ENCODE results near the gene MMP24OS.

DNA sequence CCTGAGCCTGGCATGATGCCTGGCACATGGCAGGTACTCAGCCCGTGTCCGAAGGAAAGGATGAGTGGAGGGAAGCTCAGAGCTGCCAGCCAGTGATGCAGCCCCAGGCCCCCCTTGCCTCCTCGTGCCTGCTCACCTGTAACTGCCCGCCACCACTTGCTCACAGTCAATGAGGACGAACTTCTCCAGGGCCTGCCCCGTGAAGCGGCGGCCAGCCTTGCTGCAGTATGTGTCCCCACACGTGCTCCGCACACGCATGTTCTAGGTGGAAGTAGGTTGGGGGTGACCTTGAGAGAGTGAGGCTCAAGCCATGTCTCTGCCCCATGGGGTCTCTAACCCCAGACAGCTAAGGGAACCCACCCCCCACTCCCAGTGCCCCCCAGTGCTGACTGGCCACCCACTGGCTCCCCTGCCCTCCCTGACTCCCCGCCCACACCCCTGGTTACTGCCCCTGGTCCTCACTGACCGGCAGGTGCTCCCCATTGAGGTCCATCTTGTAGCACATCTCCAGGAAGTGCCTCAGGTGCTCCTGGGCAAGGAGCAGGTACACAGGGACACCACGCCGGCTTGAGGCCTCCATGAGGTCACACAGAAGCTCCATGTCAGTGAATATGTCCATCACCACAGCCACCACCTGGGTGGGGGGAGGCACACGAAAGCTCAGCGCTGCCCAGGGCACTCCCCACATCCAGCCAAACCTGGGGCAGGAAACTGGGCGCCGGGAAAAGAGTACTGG is 10.6 kb upstream of the MMP24OS start:
- TF ChIP-seq, protein P1, sequence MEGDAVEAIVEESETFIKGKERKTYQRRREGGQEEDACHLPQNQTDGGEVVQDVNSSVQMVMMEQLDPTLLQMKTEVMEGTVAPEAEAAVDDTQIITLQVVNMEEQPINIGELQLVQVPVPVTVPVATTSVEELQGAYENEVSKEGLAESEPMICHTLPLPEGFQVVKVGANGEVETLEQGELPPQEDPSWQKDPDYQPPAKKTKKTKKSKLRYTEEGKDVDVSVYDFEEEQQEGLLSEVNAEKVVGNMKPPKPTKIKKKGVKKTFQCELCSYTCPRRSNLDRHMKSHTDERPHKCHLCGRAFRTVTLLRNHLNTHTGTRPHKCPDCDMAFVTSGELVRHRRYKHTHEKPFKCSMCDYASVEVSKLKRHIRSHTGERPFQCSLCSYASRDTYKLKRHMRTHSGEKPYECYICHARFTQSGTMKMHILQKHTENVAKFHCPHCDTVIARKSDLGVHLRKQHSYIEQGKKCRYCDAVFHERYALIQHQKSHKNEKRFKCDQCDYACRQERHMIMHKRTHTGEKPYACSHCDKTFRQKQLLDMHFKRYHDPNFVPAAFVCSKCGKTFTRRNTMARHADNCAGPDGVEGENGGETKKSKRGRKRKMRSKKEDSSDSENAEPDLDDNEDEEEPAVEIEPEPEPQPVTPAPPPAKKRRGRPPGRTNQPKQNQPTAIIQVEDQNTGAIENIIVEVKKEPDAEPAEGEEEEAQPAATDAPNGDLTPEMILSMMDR (IDR thresholded peaks at IDR 0.05), result no peak
- no peak for TF ChIP-seq POLR2A (IDR thresholded peaks at IDR 0.05)

All from breast epithelium (tissue), 3 donors.